ENCODE measurements around the gene ARPC1A.

The ARPC1A gene

DNA sequence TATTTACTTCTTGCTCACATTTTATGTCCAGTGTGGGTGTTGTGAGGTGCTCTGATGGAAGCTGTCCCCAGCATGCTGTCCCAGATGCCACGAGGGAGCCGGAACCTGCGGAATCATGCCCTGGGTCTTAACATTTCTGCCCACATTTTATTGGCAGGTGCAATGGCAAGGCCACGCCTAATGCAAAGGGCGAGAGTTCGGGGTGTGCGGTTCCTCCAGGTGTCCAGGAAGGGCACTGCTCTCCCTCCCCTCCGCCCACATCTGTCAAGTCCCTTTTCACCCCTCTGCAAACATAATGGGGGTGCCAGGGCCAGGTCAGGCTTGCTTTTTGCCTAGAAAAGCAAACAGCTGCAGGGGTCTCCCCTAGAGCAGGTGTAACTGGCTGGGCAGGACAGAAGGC lies 66.3 kb downstream of the ARPC1A start:
- no peak for DNase-seq

DNA sequence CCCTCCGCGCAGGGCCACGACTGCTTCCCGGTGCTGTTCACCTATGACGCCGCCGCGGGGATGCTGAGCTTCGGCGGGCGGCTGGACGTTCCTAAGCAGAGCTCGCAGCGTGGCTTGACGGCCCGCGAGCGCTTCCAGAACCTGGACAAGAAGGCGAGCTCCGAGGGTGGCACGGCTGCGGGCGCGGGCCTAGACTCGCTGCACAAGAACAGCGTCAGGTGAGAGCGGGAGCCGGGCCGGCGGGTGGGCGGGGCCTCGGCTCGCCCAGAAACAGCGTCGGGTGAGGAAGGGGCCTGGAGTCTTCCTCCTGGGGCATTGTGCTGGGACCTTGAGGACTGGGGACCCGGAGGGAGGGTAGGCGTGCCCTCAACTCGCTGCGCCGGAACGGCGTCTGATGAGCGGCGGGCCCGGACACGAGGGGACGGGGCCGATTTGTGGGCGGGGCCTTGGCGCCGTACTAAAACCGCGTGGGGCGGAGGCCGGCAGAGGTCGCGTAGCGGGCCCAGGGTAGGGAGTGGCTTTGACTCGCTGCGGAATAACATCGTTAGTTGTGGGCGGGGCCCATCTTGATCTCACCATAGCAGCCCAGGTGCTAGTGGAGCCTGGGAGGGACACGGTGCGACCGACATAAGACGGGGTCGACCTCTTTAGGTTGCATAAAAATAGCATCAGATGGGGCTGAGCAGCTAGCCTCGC lies 67.1 kb downstream of the ARPC1A start:
- DNase-seq: peak; percentile 79

DNA sequence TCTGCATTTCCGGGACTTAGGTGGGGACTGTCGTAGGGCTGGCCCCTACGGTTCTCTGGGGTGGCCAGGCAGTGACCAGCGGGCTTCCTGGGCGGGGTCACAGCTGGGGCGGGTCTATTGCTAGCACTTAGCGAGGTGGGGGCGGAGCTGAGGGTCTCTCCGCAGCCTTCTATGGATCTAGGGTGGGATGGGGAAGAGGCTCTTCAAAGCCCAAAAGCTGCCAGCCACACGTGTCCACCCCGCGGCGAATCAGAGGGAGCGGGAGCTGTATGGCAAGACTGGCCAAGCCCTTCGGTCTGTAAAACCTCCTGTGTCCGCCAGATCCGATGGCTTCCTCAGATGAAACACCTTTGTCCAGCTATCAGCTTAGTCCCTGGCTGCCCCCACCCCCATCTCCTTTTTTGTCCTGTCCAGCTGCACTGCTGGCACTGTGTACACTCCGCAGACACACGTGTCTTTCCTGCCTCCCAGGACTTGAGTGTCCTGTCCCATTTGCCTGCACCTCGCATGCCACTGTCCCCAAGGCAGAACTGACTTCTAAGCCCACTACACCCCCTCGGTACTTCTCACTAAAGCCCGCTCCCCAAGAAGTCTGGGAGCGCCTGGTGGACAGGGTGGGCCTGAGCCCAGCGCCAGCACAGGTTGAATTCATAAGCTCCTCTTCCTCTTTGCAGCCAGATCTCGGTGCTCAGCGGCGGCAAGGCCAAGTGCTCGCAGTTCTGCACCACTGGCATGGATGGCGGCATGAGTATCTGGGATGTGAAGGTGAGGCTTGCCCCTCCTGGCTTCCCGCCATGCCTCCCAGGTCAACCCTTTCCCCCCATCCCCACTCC lies 67.9 kb downstream of the ARPC1A start:
- peak; percentile 66 for DNase-seq

- DNase-seq: no peak
Observed at GRCh38 chr7:99394188-99394502, 68.4 kb downstream of the ARPC1A start.

- DNase-seq: no peak
Observed at GRCh38 chr7:99395616-99396327, 70.1 kb downstream of the ARPC1A start.

GRCh38 chr7:99396418-99397296 lies 71.0 kb downstream of the ARPC1A start:
- DNase-seq: no peak

- DNase-seq: no peak
Observed at GRCh38 chr7:99397297-99397983, 71.7 kb downstream of the ARPC1A start.

- no peak for DNase-seq
Observed at GRCh38 chr7:99398891-99399445, 73.3 kb downstream of the ARPC1A start.

GRCh38 chr7:99399597-99399996 lies 73.9 kb downstream of the ARPC1A start:
- no peak for DNase-seq

GRCh38 chr7:99402854-99403253 lies 77.2 kb downstream of the ARPC1A start:
- DNase-seq: no peak

- no peak for DNase-seq
Observed at GRCh38 chr7:99403764-99404163, 78.1 kb downstream of the ARPC1A start.

DNA sequence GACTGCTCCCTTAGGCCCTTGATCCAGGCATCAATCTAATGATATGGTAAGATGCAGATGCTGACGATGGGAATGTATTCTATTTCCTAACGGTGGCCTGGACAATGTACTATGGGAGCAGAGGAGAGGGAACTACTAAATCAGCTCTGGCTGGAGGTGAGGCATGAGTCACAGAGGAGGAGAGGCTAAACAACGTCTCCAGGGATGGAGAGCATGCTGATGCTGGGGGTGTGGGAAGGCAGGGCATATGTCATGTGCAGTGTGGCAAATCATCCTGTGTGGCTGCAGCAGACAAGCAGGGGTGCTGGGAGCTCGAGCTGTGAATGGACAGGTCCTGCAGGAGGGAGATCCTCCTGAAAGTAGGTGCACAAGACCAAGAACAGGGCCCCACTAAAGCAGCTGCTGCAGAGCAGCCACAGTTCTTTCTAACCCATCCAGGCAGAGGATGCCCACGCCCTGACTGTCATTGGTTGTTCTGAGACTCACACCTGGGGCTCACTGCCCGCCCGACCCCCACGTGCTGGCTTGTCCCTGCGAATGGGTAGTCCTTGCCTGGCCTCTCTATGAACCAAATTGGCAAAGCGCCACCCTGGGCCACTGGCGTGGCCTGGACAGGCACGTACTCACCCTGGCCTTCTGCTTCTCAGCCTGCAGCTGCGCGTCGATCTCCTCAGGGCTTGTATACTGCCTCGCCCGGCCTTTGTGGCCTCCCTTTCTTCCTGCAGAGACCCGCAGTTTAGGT lies 78.7 kb downstream of the ARPC1A start:
- DNase-seq: no peak

- DNase-seq: no peak
Observed at GRCh38 chr7:99404977-99405320, 79.3 kb downstream of the ARPC1A start.

DNA sequence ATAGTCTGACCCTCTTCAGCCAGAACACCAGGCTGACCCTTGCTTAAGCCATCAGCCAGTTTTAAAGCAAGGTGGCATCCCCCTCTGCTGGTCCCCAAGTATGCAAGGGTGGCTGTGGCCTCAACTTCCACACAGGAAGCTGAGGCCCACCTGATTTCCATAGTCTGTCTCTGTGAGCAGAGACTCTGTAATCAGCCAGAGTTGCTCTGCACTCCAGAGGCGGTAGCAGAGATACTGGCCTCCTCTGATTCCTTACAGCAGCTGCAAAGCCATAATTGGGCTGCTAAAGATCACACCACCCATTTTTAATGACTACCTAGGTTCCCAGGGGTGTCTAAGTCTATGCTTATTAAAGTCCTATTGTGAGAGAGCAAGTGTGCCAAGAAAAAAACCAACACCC lies 80.9 kb downstream of the ARPC1A start:
- DNase-seq: no peak

- DNase-seq: peak; percentile 63
Observed at GRCh38 chr7:99407872-99408378, 82.2 kb downstream of the ARPC1A start.

DNA sequence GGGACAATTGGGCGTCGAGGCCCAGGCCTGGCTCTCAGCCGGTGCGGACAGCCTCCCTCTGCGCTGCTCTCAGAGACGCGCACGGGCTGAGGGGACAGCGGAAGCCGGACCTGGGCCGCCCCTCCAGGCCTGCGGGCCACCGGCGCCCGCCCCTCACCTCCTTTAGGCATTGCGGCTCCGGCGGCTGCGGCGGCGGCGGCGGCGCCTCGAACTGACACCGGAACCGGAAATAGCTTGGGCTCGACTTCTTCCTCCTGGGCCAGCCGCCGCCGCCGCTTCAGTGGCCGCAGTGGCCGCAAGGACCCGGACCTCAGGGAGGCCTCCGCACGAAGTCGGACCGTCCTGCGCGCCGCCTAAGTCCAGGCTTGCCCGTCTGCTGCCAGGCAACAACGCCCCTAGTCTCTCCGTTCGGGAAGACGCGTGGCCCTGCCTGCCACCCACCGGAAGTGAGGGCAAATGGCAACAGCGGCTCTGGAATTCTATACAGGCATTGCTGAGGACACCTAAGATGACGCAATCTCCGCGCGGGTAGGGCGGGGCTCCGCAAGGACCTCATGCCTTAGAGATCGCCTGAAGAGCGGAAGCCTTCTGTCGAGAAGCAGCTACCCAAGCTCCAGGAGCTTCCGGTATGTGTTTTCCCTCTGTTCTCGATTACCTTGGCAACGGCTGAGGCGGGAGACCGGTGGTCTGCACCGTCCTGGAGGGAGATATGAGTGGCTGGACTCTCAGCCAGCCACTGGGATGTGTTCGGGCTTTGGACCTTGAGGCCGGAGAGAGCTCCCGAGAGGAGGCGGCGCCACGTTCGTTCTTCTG lies 82.9 kb downstream of the ARPC1A start, which contains the start of the genes BUD31 and PDAP1:
BUD31 (plus strand) TSS at position 591 of the 813 bp plus-strand sequence. CDS start 2,124 bp downstream, outside the sequence.
PDAP1 (minus strand) TSS at position 219 of the 813 bp plus-strand sequence; CDS start at position 170, 49 bp downstream.
- peak; percentile 97 for DNase-seq

- DNase-seq: no peak
Observed at GRCh38 chr7:99409192-99409572, 83.5 kb downstream of the ARPC1A start.

DNA sequence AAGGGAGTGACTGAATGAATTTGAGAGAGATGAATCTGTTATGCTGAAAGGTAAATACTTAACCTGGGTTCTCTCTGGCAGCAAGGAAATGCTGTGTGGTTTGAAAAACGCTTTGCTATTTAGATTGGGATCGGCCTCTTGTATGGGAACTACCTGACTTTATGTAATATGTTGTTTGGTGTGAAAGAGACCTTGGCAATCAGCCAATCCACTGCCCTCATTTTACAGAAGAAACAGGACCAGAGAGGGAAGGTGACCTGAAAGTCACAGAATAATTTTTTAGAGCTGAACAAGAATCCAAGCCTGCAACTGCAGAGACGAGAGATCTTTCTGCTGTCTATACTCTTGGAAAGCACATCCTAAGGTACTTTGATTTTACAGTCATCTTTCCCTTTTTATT lies 84.1 kb downstream of the ARPC1A start:
- no peak for DNase-seq

- DNase-seq: no peak
Observed at GRCh38 chr7:99410635-99411034, 84.9 kb downstream of the ARPC1A start.

All from right forelimb (tissue), 1 donor.